ENCODE results near the gene ZBTB47. TPM values are rescaled to one million over a fixed set of nuclear protein-coding genes. Genes with fewer than 3 reads are reported as not detected.

The ZBTB47 gene
- polyA plus RNA-seq, 1 donor, result 37.8 TPM

DNA sequence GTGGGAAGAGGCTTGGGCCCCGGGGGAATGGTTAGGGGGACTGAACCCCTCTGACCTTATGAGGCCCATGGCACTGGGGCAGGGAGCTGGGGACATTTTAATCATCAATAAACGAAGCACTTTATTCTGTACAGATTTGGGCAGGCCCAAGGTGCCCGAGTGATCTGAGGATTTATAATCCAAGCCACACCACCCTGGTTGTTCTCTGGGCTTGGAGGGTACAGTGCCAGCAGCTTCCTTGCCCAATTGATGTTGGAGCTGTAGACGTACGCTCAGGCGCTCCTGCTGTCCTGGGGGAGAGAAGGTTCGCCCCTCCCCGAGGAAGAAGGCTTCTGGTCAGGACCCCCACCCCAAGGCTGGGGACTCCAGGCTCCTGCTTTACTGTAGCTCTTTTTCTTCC, 12.5 kb downstream of the ZBTB47 start:
- no peak for DNase-seq

DNA sequence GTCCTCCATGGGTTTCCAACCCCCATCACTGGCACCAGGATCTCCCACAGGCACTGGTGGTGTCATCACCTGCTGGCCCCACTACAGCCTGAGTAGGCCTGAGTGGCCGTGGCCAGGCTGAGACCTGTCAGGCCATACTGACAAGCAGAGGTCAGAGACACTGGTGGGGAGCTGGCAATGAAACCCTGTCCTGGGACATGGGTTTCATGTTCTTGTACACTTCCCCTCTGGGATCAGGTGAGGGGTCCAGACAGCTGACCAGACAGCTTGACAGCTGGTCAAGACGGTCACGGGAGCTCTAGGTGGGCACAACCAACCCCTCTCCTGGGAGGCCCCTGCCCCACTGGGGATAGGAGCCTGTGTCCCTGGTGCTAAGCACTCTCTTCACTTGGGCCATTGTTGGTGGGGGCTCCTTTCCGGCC, 13.1 kb downstream of the ZBTB47 start:
- DNase-seq, result no peak

- no peak for DNase-seq
Observed at GRCh38 chr3:42667096-42667522, 13.6 kb downstream of the ZBTB47 start.

DNA sequence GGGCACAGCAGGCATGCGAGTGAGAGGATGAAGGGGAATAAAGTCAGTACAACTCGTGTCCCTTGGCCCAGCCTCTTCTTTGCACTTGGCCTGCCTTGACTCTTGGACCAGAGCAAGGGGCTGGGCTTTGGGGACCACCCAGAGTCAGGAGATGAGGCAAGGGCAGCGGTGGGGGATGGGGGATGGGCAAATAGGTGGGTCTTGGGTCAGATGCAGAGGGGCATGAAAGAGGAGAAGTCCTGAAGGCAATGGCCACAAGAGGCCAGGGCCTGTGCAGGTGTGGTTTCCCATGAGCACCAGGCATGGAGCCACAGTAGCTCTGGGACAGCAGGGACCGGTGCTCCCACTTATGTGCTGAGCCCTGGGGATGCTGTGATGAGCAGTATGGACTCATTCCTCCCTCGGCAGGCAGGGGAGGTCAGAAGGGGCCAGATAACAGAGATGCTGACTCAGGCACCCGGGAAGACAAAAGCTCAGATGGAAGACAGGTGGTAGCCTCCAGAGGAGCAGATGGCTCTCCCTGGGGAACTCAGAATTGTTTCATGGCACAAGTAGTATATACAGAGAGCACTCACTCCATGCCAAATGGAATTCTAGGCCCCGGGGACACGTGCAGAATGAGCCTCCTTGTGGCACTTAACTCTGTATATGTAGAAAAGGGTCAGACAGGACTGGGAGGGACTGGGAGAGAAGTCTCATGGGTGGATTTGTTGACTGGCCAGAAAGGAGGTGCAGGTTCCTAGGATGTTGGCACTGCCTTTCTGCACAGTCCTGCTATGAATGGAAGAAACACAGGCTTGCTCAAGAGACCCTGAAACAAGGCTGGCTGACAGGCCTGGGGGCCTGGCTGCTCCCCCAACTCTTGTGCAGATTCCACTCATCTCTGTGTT, 14.3 kb downstream of the ZBTB47 start:
- no peak for DNase-seq

- no peak for DNase-seq
Observed at GRCh38 chr3:42668413-42668760, 14.9 kb downstream of the ZBTB47 start.

- DNase-seq, result no peak
Observed at GRCh38 chr3:42668793-42669217, 15.3 kb downstream of the ZBTB47 start.

DNA sequence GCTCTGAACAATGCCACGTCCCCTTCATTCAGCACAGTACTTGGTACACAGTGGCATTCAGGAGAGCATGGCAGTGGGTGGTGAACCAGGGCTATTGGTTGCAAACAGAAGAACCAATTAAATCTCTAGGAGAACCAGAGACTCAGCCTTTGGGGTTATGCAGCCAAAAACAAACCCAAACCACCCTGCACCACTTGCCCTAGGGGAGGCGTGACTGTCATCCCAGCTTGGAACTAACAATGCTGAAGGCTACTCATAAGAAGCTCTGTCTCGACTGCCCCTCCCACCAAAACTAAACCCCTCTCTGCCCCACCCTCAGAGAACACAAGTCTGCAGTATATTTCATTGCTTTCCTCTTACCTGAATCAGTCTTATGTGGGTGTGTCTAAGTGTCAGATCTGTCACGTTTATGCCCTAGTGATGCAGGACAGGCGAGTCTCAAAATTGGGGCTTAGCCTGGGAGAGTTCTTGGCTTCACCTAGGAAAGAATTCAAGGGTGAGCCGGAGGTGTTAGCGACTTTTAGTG, 16.6 kb downstream of the ZBTB47 start:
- no peak for DNase-seq

DNA sequence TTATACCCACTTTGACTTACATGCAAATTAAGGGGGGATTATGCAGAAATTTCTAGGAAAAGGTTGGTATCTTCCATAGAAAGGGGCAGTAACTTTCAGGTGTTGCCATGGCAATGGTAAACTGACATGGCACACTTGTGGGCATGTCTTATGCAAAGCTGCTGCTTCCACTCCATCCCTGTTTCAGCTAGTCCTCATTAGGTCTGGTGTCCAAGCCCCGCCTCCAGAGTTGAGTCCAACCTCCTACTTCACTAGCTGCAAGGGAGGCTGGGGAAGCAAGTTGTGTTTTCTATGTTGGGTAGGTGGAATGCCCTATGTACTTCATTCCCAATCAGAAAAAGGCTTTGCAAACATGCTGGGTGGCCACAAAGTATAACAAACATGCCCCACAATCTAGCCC, 17.2 kb downstream of the ZBTB47 start:
- DNase-seq, result no peak

GRCh38 chr3:42672515-42672914, 19.0 kb downstream of the ZBTB47 start:
- DNase-seq, result no peak

DNA sequence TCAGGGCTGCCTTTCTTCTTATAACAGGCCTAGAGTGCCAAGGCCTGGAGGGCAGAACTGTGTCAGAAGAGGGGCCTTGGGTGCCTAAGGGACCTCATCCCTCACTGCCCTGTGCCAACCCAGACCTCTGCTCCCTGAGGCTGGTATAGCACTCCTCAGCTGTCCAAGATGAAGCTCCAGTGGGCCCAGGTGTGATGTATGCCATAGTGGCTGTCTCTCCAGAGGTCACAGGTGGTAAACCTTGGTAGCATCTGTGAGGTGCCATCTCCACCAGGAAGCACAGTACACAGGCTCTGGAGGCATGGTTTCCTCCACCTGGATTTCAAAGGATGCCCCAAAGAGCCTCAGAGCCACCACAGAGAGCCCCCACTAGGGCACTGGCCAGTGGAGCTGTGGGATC, 19.6 kb downstream of the ZBTB47 start:
- no peak for DNase-seq

DNA sequence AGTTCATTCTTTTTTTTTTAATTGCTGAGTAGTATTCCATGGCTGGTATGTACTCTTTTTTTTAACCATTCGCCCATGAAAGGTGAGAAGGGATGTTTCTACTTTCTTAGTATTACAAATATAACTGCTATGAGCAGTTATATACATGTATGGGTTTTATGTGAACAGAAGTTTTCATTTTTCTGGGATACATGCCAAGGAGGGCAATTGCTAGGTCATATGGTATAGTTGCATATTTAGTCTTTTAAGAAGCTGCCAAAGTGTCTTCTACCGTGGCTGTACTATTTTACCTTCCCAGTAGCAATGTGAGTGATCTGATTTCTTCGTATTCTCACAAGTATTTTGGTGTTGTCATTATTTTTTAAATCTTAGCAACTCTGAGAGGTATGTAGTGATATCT, 20.6 kb downstream of the ZBTB47 start:
- DNase-seq, result no peak

DNA sequence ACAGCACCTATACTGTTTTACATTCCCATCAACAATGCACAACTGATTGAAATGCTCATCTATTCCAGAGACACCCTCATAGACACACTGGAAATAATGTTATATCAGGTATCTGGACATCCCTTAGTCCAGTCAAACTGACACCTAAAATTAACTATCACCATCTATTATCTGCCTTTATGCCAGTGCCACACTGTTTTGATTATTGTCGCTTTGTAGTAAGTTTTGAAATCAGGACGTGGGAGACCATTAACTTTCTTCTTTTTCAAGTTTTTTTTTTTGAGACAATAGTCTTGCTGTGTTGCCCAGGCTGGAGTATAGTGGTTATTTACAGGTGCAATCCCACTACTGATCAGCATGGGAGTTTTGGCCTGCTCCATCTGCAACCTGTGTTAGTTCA, 22.4 kb downstream of the ZBTB47 start:
- no peak for DNase-seq

GRCh38 chr3:42678447-42678846, 24.9 kb downstream of the ZBTB47 start:
- DNase-seq, result no peak

GRCh38 chr3:42680271-42680670, 26.8 kb downstream of the ZBTB47 start:
- DNase-seq, result no peak

- no peak for DNase-seq
Observed at GRCh38 chr3:42680806-42681205, 27.3 kb downstream of the ZBTB47 start.

- DNase-seq, result no peak
Observed at GRCh38 chr3:42681361-42682038, 28.0 kb downstream of the ZBTB47 start.

GRCh38 chr3:42682301-42683070, 29.0 kb downstream of the ZBTB47 start:
- no peak for DNase-seq

- no peak for DNase-seq
Observed at GRCh38 chr3:42683875-42684598, 30.5 kb downstream of the ZBTB47 start.

DNA sequence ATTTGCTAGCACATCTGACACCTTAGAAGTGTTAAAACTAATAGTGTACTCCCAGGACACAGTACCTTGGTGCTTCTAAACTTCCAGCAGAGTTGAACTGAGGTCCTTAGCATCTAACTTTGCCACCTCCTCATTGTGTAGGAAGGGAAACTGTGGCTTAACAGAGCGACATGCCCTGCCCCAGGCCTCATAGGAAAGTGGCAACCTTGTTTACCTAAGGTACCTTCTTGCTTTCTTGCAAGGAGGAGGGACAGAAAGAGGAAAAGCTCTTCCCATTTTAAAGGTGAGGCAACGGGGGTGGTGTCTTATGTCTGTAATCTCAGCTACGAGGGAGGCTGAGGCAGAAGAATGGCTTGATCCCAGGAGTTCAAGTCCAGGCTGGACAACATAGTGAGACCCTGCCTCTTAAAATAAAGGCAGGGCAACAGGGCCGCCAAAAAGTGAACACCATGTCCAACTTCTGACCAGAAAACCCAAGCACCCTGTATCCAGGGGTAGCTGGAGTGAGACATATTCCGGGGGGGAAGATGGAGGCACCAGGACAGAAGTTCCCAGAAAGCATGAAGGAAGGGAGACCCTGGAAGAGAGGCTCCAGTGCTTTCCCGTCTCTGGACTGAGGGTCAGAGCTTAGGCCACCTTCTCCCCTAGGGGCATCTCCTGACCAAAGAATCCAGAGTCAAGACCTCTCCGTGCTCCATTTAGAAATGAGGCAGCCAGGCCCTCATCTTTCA, 31.3 kb downstream of the ZBTB47 start:
- DNase-seq, result no peak

GRCh38 chr3:42685363-42685881, 31.9 kb downstream of the ZBTB47 start, which contains the start of gene KLHL40:
KLHL40 (plus strand) TSS chr3:42685537; CDS start chr3:42685619, 82 bp downstream.
- no peak for DNase-seq
